ENCODE results near the gene PLOD2.
"Not testable (repeated sequence)": the region's sequence is repeated elsewhere in the genome, so short reads cannot be mapped to it uniquely, and the experiment has no call there.

The PLOD2 gene

GRCh38 chr3:146134348-146135117 is 26.5 kb downstream of the PLOD2 start:
- no peak for DNase-seq

GRCh38 chr3:146133441-146133840 is 27.5 kb downstream of the PLOD2 start:
- DNase-seq, result no peak

GRCh38 chr3:146131616-146132410 is 29.2 kb downstream of the PLOD2 start:
- no peak for DNase-seq

- DNase-seq, result no peak
Measured at GRCh38 chr3:146130881-146131371, 30.1 kb downstream of the PLOD2 start.

- DNase-seq, result no peak
Measured at GRCh38 chr3:146129750-146130149, 31.2 kb downstream of the PLOD2 start.

GRCh38 chr3:146128939-146129338 is 32.0 kb downstream of the PLOD2 start:
- DNase-seq, result no peak

- DNase-seq, result no peak
Measured at GRCh38 chr3:146128179-146128578, 32.8 kb downstream of the PLOD2 start.

- no peak for DNase-seq
Measured at GRCh38 chr3:146125951-146126350, 35.0 kb downstream of the PLOD2 start.

- DNase-seq, result no peak
Measured at GRCh38 chr3:146124126-146124801, 36.7 kb downstream of the PLOD2 start.

- DNase-seq, result no peak
Measured at GRCh38 chr3:146117406-146118285, 43.3 kb downstream of the PLOD2 start.

GRCh38 chr3:146115619-146116018 is 45.4 kb downstream of the PLOD2 start:
- DNase-seq, result no peak

- DNase-seq, result not testable (repeated sequence)
Measured at GRCh38 chr3:146113804-146114203, 47.2 kb downstream of the PLOD2 start.

GRCh38 chr3:146111337-146111736 is 49.6 kb downstream of the PLOD2 start:
- no peak for DNase-seq

- no peak for DNase-seq
Measured at GRCh38 chr3:146110161-146110560, 50.8 kb downstream of the PLOD2 start.

GRCh38 chr3:146106986-146107385 is 54.0 kb downstream of the PLOD2 start:
- no peak for DNase-seq

GRCh38 chr3:146104068-146104467 is 56.9 kb downstream of the PLOD2 start:
- no peak for DNase-seq

GRCh38 chr3:146102885-146103284 is 58.1 kb downstream of the PLOD2 start:
- no peak for DNase-seq

GRCh38 chr3:146101538-146101937 is 59.4 kb downstream of the PLOD2 start:
- DNase-seq, result no peak

GRCh38 chr3:146100825-146101444 is 60.0 kb downstream of the PLOD2 start:
- no peak for DNase-seq

- no peak for DNase-seq
Measured at GRCh38 chr3:146100180-146100579, 60.8 kb downstream of the PLOD2 start.

- no peak for DNase-seq
Measured at GRCh38 chr3:146099316-146099715, 61.7 kb downstream of the PLOD2 start.

- DNase-seq, result no peak
Measured at GRCh38 chr3:146093896-146094295, 67.1 kb downstream of the PLOD2 start.
